GM23248 (cell line): ENCODE data around the gene DENND6A.

Experiments used
- EZH2 ChIP-seq: fragments of 200-600 bp; sonication (generic); IDR thresholded peaks from 2 replicates; pipeline ENCODE4 v1.6.1; 2018; ENCODE audit warnings: antibody characterized with exemption, mild to moderate bottlenecking; ENCODE audit not compliant: insufficient read depth, poor library complexity, severe bottlenecking
- EZH2phosphoT487 ChIP-seq: fragments of 200-600 bp; sonication (generic); IDR thresholded peaks from 2 replicates; pipeline ENCODE4 v1.6.1; 2018; ENCODE audit warnings: antibody characterized with exemption, moderate library complexity, mild to moderate bottlenecking, low read depth; ENCODE audit not compliant: insufficient read depth

GRCh38 chr3:57718118-57718517, 25.2 kb upstream of the DENND6A start:
- TF ChIP-seq EZH2 (no peak), EZH2phosphoT487 (no peak)
